Measurements from ENCODE around the gene DLG2.
"Not testable (repeated sequence)": the region's sequence is repeated elsewhere in the genome, so short reads cannot be mapped to it uniquely, and the experiment has no call there.

Gene DLG2

DNA sequence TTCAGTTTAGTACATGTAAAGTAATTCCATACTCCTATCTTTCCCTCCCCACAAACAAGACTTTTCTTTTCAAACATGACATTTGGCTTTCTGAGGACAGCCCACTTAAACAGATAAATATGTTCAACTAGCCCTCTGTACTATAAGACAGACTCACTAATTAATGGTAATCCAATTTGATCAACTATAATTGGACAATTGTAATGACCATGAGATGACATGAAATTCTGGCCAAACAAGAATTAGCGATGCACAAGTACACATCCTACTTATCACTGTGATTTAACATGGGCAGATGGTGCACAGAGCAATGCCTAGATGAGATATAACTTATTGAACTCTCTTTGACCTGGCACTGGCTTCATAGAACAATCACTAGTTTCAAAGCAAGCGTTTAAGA lies 1307.3 kb downstream of the DLG2 start:
- no peaks in the 10 kb centered on the region for H3K27me3 ChIP-seq (ENCODE audit: control insufficient read depth, insufficient read depth, low read length)
- H3K4me1 ChIP-seq (ENCODE audit: control insufficient read depth, insufficient read depth, low read length), result no peaks in the 10 kb centered on the region
- no peaks in the 10 kb centered on the region for H3K9me3 ChIP-seq (ENCODE audit: control insufficient read depth, insufficient read depth, low read length)
- no peak overlapping the region for H3K9ac ChIP-seq (ENCODE audit: low read depth, low read length)
- no peaks in the 10 kb centered on the region for H3K36me3 ChIP-seq (ENCODE audit: control insufficient read depth, insufficient read depth, low read length)
- H3K4me3 ChIP-seq (ENCODE audit: low read depth, low read length), result no peak overlapping the region

DNA sequence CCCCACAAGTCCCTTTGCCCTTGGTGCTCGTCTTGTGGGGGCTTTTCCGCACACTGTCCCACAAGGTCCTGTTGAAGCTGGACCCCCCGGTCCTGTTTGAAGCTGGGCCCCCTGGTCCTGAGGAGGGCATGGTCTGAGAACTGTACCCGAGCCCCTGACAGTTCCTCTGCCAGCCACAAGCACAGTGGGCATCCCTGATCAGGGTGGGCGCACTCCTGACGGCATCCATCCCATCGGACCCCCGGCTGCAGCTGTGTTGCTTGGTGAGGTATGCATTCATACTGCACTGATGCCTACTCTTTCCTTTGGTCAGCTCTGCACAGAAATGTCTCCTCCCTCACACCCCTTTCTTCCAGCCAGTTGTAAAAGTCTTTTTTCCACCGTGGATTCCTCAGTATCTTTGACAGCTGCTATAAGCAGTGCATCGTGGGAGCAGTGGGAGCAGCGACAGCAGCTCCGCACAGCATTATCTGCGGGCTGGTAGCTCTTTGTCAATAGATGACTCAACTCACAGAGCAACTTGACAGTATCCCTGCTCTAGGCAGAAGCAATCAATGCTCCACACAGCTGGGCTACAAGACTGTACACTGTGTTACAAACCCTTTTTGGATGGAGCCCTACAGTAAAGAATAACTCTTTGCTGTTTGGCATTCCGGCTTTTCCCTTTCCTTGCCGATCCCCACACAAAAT lies 1310.1 kb downstream of the DLG2 start:
- Histone ChIP-seq H3K9me3 (ENCODE audit: control insufficient read depth, insufficient read depth, low read length) (no peaks in the 10 kb centered on the region), H3K9ac (ENCODE audit: low read depth, low read length) (no peak overlapping the region), H3K27me3 (ENCODE audit: control insufficient read depth, insufficient read depth, low read length) (no peaks in the 10 kb centered on the region), H3K4me1 (ENCODE audit: control insufficient read depth, insufficient read depth, low read length) (no peaks in the 10 kb centered on the region), H3K4me3 (ENCODE audit: low read depth, low read length) (peak overlapping the region; percentile 16), H3K36me3 (ENCODE audit: control insufficient read depth, insufficient read depth, low read length) (no peaks in the 10 kb centered on the region)

DNA sequence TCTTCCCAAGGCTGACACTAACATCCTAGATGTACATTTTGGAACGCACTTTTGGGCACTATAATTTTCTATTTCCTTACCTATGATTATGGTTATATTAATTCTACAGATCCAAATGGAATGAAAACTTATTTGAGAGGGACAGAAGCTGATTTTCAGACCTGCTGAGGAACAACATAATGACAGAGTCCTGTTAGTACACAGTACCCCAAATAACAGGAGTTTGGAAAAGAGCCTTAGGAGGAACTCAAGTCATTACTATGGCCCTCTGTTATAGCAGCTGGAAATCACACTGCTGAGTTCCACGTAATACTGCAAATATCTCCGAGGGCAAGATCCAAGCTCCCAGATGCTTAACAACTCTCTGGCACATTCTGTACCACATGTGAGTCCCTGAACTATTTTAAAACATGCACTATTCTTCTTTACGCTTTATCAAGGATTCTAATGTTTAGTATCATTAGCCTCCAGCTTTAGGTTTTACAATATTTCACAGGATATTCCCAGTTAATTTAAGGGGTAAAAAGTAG lies 1313.2 kb downstream of the DLG2 start:
- H3K4me1 ChIP-seq (ENCODE audit: control insufficient read depth, insufficient read depth, low read length), result no peaks in the 10 kb centered on the region
- no peaks in the 10 kb centered on the region for H3K27me3 ChIP-seq (ENCODE audit: control insufficient read depth, insufficient read depth, low read length)
- H3K36me3 ChIP-seq (ENCODE audit: control insufficient read depth, insufficient read depth, low read length), result no peaks in the 10 kb centered on the region
- H3K4me3 ChIP-seq (ENCODE audit: low read depth, low read length), result no peak overlapping the region
- no peaks in the 10 kb centered on the region for H3K9me3 ChIP-seq (ENCODE audit: control insufficient read depth, insufficient read depth, low read length)
- no peak overlapping the region for H3K9ac ChIP-seq (ENCODE audit: low read depth, low read length)

DNA sequence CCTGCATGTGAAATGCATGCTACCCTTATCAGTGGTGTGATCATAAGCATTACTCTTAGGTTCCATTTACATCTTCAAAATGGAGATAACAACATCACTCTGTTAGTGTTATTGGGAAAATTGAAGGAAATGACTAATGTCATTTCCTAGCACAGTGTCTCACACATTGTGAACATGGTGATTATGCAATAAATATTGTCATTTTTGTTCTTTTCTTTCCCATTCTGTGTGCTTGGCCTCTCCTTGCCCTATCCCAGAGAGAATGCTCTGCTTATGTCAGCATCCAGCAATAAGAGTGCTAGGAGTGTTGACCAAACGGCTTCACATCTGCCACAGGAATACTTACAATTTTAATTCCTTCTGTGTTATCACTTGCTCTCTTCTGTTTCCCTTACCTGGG lies 1316.9 kb downstream of the DLG2 start:
- Histone ChIP-seq H3K4me3 (ENCODE audit: low read depth, low read length) (no peak overlapping the region), H3K27me3 (ENCODE audit: control insufficient read depth, insufficient read depth, low read length) (no peaks in the 10 kb centered on the region), H3K4me1 (ENCODE audit: control insufficient read depth, insufficient read depth, low read length) (no peaks in the 10 kb centered on the region), H3K36me3 (ENCODE audit: control insufficient read depth, insufficient read depth, low read length) (no peaks in the 10 kb centered on the region), H3K9me3 (ENCODE audit: control insufficient read depth, insufficient read depth, low read length) (no peaks in the 10 kb centered on the region), H3K9ac (ENCODE audit: low read depth, low read length) (no peak overlapping the region)

DNA sequence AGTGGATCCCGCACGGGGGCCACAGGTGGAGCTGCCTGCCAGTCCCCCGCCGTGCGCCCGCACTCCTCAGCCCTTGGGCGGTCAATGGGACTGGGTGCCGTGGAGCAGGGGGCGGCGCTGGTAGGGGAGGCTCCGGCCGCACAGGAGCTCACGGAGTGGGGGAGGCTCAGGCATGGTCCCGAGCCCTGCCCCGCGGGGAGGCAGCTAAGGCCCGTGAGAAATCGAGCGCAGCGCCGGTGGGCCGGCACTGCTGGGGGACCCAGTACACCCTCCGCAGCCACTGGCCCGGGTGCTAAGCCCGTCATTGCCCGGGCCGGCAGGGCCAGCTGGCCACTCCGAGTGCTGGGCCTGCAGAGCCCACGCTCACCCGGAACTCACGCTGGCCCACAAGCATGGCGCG lies 1318.7 kb downstream of the DLG2 start:
- H3K27me3 ChIP-seq (ENCODE audit: control insufficient read depth, insufficient read depth, low read length); H3K36me3 ChIP-seq (ENCODE audit: control insufficient read depth, insufficient read depth, low read length); H3K9me3 ChIP-seq (ENCODE audit: control insufficient read depth, insufficient read depth, low read length); H3K4me3 ChIP-seq (ENCODE audit: low read depth, low read length); H3K9ac ChIP-seq (ENCODE audit: low read depth, low read length); H3K4me1 ChIP-seq (ENCODE audit: control insufficient read depth, insufficient read depth, low read length): not testable (repeated sequence)

DNA sequence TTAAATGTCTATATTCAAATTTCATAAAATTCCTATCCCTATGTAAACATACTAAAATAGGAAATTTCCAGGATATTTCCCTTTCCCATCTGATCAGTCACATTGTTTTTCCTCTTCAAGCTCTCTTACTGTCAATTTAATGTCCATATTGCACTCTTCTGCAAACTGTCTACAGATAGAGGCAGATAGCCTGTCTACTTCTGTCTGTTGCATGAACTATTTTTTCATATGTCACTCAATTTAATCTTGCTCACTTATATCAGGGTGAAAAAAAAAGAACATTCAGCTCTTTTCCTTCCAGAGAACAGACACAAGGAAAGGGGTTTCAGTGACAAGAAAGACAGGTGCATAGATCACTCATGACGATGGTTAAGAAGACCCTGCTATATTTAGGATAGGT lies 1327.1 kb downstream of the DLG2 start:
- Histone ChIP-seq H3K27me3 (ENCODE audit: control insufficient read depth, insufficient read depth, low read length) (no peaks in the 10 kb centered on the region), H3K4me3 (ENCODE audit: low read depth, low read length) (no peak overlapping the region), H3K9me3 (ENCODE audit: control insufficient read depth, insufficient read depth, low read length) (no peaks in the 10 kb centered on the region), H3K36me3 (ENCODE audit: control insufficient read depth, insufficient read depth, low read length) (no peaks in the 10 kb centered on the region), H3K9ac (ENCODE audit: low read depth, low read length) (no peak overlapping the region), H3K4me1 (ENCODE audit: control insufficient read depth, insufficient read depth, low read length) (no peaks in the 10 kb centered on the region)

DNA sequence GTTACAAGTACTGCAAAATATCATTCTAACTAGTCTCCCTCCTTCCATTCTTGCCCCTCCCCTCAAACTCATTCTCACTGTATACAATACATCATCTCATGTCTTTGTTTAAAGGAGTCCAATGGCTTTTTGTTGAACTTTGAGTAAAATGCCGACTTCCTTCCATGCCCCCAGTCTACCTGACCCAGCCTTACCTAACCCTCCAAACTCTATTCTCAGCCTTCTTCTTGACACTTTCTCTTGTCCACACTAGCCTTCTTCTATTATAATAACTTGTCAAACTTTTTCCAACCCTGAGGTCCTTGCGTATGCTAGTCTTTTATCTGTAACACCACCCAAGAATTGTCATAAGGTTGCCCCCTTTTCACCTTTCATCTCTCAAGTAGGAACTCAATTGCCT lies 1329.6 kb downstream of the DLG2 start:
- no peaks in the 10 kb centered on the region for H3K9me3 ChIP-seq (ENCODE audit: control insufficient read depth, insufficient read depth, low read length)
- no peak overlapping the region for H3K4me3 ChIP-seq (ENCODE audit: low read depth, low read length)
- no peaks in the 10 kb centered on the region for H3K4me1 ChIP-seq (ENCODE audit: control insufficient read depth, insufficient read depth, low read length)
- H3K27me3 ChIP-seq (ENCODE audit: control insufficient read depth, insufficient read depth, low read length), result no peaks in the 10 kb centered on the region
- H3K36me3 ChIP-seq (ENCODE audit: control insufficient read depth, insufficient read depth, low read length), result no peaks in the 10 kb centered on the region
- H3K9ac ChIP-seq (ENCODE audit: low read depth, low read length), result no peak overlapping the region

DNA sequence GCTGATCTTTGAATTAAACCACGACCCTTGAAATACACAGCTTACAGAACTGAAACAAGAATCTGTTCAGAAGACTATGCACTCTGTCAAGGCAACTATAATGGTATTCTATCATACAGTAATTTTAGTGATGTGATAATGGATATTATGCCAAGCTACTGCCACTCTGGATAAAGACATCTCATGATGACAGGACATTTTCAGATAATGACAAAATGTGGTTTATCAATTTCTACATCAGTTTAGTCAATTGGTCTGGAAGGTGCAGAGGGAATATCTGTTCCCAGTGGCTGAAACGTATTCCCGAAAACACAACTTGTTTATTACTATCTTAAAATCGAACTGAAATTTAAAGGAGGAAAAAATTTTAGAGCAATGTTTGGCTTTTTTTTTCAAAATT lies 1331.3 kb downstream of the DLG2 start:
- H3K9me3 ChIP-seq (ENCODE audit: control insufficient read depth, insufficient read depth, low read length), result no peaks in the 10 kb centered on the region
- no peaks in the 10 kb centered on the region for H3K36me3 ChIP-seq (ENCODE audit: control insufficient read depth, insufficient read depth, low read length)
- no peaks in the 10 kb centered on the region for H3K27me3 ChIP-seq (ENCODE audit: control insufficient read depth, insufficient read depth, low read length)
- no peaks in the 10 kb centered on the region for H3K4me1 ChIP-seq (ENCODE audit: control insufficient read depth, insufficient read depth, low read length)
- no peak overlapping the region for H3K4me3 ChIP-seq (ENCODE audit: low read depth, low read length)
- no peak overlapping the region for H3K9ac ChIP-seq (ENCODE audit: low read depth, low read length)

DNA sequence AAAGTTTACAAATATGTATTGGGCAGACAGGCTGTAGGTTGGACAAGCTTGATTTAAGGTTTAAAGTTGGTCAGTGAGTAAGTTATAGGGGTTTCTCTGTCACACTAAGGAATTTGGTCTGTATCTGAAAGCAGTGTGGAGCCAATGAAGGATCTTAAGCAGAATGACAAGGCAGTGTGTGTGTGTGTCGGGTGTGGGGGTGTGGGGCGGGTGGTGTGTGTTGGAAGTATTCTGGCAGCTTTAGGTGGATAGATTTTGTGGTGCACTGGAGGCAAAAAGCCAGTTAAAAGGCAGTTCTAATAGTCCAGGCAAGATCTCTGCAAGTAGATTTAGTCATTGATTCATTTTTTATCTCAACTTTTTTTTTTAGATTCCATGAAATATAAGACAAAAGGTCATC lies 1334.2 kb downstream of the DLG2 start:
- no peaks in the 10 kb centered on the region for H3K36me3 ChIP-seq (ENCODE audit: control insufficient read depth, insufficient read depth, low read length)
- H3K4me1 ChIP-seq (ENCODE audit: control insufficient read depth, insufficient read depth, low read length), result no peaks in the 10 kb centered on the region
- H3K4me3 ChIP-seq (ENCODE audit: low read depth, low read length), result no peak overlapping the region
- H3K27me3 ChIP-seq (ENCODE audit: control insufficient read depth, insufficient read depth, low read length), result no peaks in the 10 kb centered on the region
- no peaks in the 10 kb centered on the region for H3K9me3 ChIP-seq (ENCODE audit: control insufficient read depth, insufficient read depth, low read length)
- no peak overlapping the region for H3K9ac ChIP-seq (ENCODE audit: low read depth, low read length)

DNA sequence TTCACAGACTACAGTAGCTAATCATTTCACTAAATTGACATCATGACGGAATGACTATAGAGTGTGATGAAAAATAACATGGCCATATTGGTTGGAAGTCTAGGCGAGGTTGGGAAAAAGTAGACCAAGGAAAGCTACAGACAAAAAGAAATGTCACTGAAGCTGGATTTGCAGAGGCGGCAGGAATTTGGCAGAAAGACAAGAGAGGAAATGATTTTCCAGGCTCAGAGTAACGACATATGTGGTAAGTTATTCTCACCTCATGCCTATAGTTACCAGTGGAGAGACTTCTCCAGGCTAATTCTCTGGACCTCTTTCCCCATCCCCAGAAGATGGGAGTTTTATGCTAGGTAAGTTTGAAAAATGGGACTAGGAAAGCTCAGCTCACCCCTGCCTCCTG lies 1335.1 kb downstream of the DLG2 start:
- no peaks in the 10 kb centered on the region for H3K4me1 ChIP-seq (ENCODE audit: control insufficient read depth, insufficient read depth, low read length)
- H3K36me3 ChIP-seq (ENCODE audit: control insufficient read depth, insufficient read depth, low read length), result no peaks in the 10 kb centered on the region
- no peak overlapping the region for H3K9ac ChIP-seq (ENCODE audit: low read depth, low read length)
- no peaks in the 10 kb centered on the region for H3K27me3 ChIP-seq (ENCODE audit: control insufficient read depth, insufficient read depth, low read length)
- H3K4me3 ChIP-seq (ENCODE audit: low read depth, low read length), result no peak overlapping the region
- H3K9me3 ChIP-seq (ENCODE audit: control insufficient read depth, insufficient read depth, low read length), result no peaks in the 10 kb centered on the region

DNA sequence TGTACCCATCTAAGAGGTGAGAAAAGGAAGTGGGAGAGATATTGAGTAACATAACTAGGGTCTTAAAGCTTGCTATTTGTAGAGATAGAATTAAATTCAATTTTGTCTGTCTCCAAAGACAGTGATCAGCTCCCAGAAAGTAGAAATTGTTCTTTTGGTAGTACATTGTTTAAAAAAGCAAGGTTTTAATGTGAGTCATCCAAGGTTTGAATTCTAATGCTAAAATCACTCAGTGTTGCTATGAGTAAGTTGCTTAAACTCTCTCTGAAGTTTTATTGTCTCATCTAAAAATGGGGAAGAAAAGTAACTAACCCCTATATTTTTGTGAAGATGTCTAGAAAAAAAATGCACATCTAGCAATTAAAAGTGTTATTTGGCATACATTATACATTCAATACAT lies 1336.5 kb downstream of the DLG2 start:
- no peak overlapping the region for H3K4me3 ChIP-seq (ENCODE audit: low read depth, low read length)
- H3K9ac ChIP-seq (ENCODE audit: low read depth, low read length), result no peak overlapping the region
- H3K36me3 ChIP-seq (ENCODE audit: control insufficient read depth, insufficient read depth, low read length), result no peaks in the 10 kb centered on the region
- H3K27me3 ChIP-seq (ENCODE audit: control insufficient read depth, insufficient read depth, low read length), result no peaks in the 10 kb centered on the region
- H3K9me3 ChIP-seq (ENCODE audit: control insufficient read depth, insufficient read depth, low read length), result no peaks in the 10 kb centered on the region
- no peaks in the 10 kb centered on the region for H3K4me1 ChIP-seq (ENCODE audit: control insufficient read depth, insufficient read depth, low read length)

DNA sequence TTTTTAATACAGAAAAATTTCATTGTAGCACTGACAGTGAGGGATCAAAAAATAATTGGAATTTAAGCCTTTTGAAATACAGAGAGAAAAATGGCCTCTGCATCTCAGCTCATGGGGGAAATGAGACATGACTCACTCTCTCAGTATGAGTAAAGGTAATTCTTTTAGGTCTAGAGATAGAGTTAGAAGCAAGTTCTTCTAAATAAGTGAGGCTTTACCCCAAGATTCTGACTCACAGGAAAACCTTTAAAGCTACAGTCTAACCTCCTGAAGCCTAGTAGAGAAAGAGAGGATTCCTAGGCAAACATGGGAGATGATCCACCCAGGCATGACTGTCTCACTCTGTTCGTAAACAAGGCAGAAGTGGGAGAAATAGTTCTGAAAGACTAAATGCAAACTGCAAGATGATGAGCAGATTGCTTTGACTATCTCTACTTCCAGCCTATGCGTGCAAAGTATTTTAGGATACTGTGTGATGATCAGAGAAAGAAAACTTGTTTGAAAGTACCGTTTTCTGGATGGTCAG lies 1337.7 kb downstream of the DLG2 start:
- Histone ChIP-seq H3K27me3 (ENCODE audit: control insufficient read depth, insufficient read depth, low read length) (no peaks in the 10 kb centered on the region), H3K9me3 (ENCODE audit: control insufficient read depth, insufficient read depth, low read length) (no peaks in the 10 kb centered on the region), H3K9ac (ENCODE audit: low read depth, low read length) (no peak overlapping the region), H3K4me1 (ENCODE audit: control insufficient read depth, insufficient read depth, low read length) (no peaks in the 10 kb centered on the region), H3K36me3 (ENCODE audit: control insufficient read depth, insufficient read depth, low read length) (no peaks in the 10 kb centered on the region), H3K4me3 (ENCODE audit: low read depth, low read length) (no peak overlapping the region)
